DMS53 treated with DMSO at 0.1 percent for 48 hours (cell line): ENCODE measurements around the gene PPP1R1B.

Experiments
- DNase-seq: peaks from one replicate; lab custom pipeline; 2025; ENCODE audit not compliant: unreplicated experiment; lab: John Stamatoyannopoulos, UW

PPP1R1B gene

GRCh38 chr17:39614545-39615157 lies 12.1 kb upstream of the PPP1R1B start:
- DNase-seq: no peak

- no peak for DNase-seq
Measured at GRCh38 chr17:39615434-39615833, 11.3 kb upstream of the PPP1R1B start.

- DNase-seq: no peak
Measured at GRCh38 chr17:39617100-39617445, 9.7 kb upstream of the PPP1R1B start.

GRCh38 chr17:39617446-39618245 lies 9.1 kb upstream of the PPP1R1B start:
- peak; percentile 33 for DNase-seq

GRCh38 chr17:39618246-39618913 lies 8.4 kb upstream of the PPP1R1B start:
- DNase-seq: no peak

DNA sequence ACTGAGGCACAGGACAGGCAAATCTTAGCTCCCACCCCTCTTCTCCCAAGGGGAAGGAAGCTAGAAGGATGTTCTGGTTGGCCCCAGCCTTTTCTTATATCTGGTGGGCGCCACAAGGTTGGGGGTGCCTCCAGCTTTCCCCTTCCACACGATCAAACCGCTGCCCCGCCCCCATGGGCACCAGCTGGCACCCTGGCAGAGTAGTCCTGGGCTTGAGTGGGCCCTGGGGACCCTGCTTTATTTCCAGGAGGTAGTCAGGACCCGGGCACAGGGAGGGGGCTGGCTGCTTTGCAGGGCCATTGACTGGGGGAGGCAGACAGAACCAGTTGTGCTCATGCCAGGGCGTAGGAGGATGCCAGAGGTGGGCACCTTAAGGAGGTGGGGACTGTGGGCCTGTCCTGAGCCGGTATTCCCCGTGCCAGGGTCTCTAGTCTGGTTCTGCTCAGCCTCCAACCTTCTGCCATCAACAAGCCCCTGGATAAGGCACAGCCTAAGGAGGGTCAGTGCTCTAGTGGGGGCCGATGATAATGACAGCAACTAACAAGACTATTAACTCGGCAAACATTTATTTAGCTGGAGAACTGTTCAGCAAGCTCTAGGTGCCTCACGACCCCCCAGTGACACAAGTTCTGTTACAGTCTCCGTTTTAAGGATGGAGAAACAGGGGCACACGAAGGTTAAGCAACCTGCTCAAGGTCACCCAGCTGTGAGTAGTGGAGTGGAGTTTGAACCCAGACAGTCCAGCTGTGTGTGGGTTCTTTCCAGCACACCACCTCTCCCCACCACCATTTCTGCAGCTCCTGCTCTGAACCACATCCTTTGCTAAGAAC lies 7.6 kb upstream of the PPP1R1B start:
- no peak for DNase-seq

- no peak for DNase-seq
Measured at GRCh38 chr17:39619786-39620101, 7.0 kb upstream of the PPP1R1B start.

- DNase-seq: peak; percentile 52
Measured at GRCh38 chr17:39621523-39622379, 5.0 kb upstream of the PPP1R1B start.

DNA sequence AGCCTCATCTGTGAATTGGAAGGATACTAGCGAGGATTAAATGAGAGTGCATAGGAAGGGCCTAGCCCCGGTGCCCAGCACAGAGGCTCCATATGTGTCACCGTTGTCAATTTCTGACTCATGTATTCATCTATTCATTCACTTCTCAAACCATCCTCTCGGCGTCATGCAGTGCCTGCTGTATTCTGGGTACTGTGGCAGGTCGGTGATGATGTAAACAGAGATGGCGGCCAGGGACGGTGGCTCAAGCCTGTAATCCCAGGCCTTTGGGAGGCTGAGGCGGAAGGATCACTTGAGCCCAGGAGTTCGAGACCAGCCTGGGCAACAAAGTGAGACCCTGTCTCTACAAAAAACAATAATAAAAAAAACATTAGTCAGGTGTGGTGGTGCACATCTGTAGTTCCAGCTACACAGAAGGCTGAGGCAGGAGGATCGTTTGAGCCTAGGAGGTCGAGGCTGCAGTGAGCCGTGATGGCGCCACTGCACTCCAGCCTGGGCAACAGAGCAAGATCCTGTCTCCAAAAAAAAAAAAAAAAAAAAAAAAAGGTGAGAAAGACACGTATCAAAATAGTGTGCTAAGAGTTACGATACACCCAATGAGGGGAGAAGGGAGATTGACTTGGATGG lies 4.3 kb upstream of the PPP1R1B start:
- no peak for DNase-seq

GRCh38 chr17:39623356-39623950 lies 3.3 kb upstream of the PPP1R1B start:
- peak; percentile 27 for DNase-seq

GRCh38 chr17:39624313-39624712 lies 2.4 kb upstream of the PPP1R1B start:
- no peak for DNase-seq

GRCh38 chr17:39625198-39625785 lies 1.5 kb upstream of the PPP1R1B start:
- DNase-seq: no peak

- no peak for DNase-seq
Measured at GRCh38 chr17:39627047-39627711, 427 bp downstream of the PPP1R1B start.

DNA sequence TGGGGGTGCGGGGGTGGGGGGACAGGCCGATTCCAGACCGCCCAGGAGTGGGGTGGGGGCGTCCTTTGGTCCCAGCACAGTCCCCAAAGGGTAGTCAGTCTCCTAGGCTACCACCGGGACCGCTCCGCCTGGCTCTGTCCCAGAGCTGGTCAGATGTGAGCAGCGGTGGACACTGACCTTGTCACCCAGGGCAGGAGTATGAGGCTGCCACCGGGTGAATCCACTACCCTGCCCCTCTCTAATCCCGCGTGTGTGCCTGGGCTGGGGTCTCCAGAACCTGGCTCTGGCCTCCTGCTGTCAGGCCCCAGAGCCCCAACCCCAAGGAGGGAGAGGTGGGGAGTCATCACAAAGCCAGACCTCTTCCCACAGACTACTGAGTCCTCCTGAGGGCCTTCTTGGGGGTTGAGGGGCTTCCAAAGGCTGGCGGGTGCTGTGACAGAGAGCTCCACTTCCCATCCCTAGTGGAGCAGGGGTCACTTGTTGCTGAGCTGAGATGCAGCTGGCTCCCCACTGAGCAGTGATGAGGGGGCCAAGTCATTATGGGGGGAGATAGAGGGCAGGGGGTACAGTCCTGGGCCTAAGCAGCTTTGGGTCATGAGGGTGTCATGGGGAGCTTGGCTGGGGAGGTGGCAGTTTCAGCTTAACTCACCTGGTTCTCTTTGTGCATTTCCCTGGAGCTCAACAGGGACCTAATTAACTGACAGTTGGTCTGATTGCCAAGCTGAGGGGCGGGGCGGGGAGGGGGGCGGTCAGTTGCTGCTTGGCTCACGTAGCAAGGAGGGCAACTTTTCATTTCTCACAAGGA lies 1.2 kb downstream of the PPP1R1B start:
- DNase-seq: no peak

DNA sequence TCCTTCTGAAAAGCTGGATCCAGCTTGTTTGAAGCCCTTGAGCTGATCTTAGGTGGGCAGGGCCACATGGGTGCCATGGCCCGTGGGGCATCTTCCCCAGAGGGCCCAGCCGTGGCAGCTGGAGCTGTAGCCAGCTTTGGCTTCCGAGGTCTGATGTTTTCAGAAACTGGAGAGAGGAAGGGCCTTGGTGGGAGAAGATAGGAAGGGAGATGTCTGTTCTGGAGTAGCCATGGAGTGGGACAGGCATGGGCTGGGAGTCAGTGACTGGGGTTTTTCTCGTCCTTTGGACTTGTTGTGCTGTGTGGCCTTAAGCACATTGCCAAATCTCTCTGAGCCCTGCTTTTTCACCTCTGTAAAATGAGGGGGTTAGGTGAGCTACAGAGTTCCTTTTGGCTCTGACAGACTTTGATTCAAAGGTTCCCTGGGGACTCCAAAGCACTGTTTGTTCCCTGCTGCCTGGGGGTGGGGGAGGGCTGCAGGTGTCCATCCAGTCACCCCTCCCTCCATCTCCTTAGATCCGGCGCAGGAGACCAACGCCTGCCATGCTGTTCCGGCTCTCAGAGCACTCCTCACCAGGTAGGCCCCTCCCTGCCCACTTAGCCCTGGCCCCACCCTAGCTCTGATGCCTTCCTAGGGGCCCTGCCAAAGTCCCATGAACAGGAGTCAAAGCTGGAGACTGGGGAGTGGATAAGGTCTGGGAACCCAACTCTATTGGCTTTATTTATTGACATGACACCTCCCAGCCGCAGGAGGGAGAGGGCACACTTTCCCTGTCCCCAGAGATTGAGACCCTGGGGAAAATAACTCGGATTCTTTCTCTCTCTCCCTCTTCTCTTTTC lies 2.1 kb downstream of the PPP1R1B start:
- no peak for DNase-seq

DNA sequence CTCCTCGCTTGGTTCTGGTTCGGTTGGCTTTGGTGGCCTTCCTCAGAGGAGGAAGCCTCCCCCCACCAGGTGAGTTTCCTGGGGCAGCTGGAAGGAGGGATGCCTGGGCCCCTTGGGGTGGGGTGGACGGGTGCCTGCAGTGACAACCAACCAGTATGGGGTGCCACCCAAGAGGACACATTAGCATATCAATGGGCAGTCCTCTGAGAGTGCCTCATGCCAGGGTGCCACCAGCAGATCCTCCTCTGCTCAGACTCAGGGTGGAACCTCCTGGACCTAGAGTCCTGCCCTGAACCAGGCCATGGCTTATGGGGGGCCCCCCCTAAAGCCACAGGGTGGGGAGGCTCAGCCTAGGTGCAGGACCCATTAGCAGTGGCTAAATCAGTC lies 2.7 kb downstream of the PPP1R1B start:
- DNase-seq: no peak

GRCh38 chr17:39629898-39630297 lies 3.1 kb downstream of the PPP1R1B start:
- DNase-seq: no peak
